Left ventricle myocardium inferior (tissue), 1 donor: ENCODE measurements around the gene ATXN1. TPM values are rescaled to one million over a fixed set of nuclear protein-coding genes. Genes with fewer than 3 reads are reported as not detected.
A peak's percentile ranks its signal among the peaks of the same experiment; 100 is the strongest.

Experiments
- DNase-seq: peaks from one replicate; pipeline ENCODE4 v3.0.0-alpha.2; 2020
- H3K27ac ChIP-seq: fragments of 200-600 bp; replicated peaks from 2 replicates; pipeline ENCODE4 v1.8.0; 2021
- H3K27me3 ChIP-seq: fragments of 200-600 bp; 2 replicates; pipeline ENCODE4 v1.8.0; 2021; ENCODE audit warnings: low read depth
- H3K36me3 ChIP-seq: fragments of 200-600 bp; 2 replicates; pipeline ENCODE4 v1.8.0; 2021
- H3K4me1 ChIP-seq: fragments of 200-600 bp; 2 replicates; pipeline ENCODE4 v1.8.0; 2021
- H3K4me3 ChIP-seq: fragments of 200-600 bp; 2 replicates; pipeline ENCODE4 v1.8.0; 2021; ENCODE audit warnings: mild to moderate bottlenecking, moderate library complexity
- H3K9me3 ChIP-seq: fragments of 200-600 bp; replicated peaks from 2 replicates; pipeline ENCODE4 v1.8.0; 2021
- intact Hi-C: fragments of 100-400 bp; cut with micrococcal nuclease; formaldehyde crosslinking; loops from one replicate; pipeline ENCODE4 v1.11.0; 2022
- total RNA-seq: library from RNA; stranded (reverse); fragmentation: NEBNext Ultra II Directional; extraction: Animal tissue kit (Norgen Biotek cat#: 25700); gene quantifications from one replicate; pipeline ENCODE4 v1.2.1, GENCODE V29; 2021
- TF ChIP-seq, protein P1 (sequence below): fragments of 200-600 bp; IDR thresholded peaks from 2 replicates; pipeline ENCODE4 v1.8.0; 2021; ENCODE audit warnings: antibody characterized with exemption, mild to moderate bottlenecking, borderline replicate concordance
- donor health status: DM: no; HTN: yes; CAD: no; lungs with severe emphysema.

Gene ATXN1
- total RNA-seq, 1 donor from 2014 or later = 41.5 TPM

DNA sequence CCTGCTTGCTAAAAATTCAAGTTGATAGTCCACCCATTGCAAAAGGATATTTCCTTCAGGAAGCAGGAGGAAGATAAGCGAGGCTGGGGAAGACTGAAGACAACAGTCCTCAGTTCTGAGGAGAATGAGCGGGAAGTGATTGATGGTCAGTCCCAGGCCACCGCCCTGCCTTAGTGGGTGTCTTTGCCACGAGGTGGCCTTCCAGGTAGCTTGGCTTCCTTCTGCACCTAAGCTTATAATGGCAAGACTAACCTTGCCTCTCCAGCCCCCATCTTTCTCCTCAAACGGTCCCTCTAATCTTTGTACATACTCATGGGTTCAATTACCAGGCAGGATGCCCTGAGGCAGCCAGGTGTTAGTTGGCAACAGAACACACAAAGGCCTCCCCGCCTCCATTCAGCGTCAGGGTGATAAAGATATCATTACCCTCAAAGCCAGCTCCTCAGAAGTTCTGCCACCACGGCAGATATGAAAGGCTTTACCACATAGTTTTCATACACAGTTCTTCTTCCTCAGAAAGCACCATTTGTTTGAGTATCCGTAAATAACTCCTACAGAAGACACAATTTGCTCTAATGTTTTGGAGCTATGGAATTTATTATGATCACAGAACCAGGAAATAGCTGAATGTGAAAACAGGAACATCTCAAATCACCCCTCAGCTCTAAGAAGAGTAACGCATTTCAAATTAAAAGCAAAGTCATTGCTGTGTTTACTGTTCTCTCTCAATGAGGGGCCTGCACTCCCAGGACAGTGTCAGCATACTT is 249.4 kb downstream of the ATXN1 start:
- Histone ChIP-seq H3K36me3 (no peaks in the 10 kb centered on the region), H3K9me3 (no peaks in the 10 kb centered on the region), H3K27me3 (no peaks in the 10 kb centered on the region), H3K4me1 (peaks cover 41% of the 10 kb centered on the region), H3K4me3 (no peak overlapping the region), H3K27ac (no peak overlapping the region)
- intact Hi-C loops = loop anchor here (2.0 kb wide), 1 partner anchor 251 kb away; no protein-coding TSS in a partner anchor
- no peak for DNase-seq
- TF ChIP-seq, protein P1, sequence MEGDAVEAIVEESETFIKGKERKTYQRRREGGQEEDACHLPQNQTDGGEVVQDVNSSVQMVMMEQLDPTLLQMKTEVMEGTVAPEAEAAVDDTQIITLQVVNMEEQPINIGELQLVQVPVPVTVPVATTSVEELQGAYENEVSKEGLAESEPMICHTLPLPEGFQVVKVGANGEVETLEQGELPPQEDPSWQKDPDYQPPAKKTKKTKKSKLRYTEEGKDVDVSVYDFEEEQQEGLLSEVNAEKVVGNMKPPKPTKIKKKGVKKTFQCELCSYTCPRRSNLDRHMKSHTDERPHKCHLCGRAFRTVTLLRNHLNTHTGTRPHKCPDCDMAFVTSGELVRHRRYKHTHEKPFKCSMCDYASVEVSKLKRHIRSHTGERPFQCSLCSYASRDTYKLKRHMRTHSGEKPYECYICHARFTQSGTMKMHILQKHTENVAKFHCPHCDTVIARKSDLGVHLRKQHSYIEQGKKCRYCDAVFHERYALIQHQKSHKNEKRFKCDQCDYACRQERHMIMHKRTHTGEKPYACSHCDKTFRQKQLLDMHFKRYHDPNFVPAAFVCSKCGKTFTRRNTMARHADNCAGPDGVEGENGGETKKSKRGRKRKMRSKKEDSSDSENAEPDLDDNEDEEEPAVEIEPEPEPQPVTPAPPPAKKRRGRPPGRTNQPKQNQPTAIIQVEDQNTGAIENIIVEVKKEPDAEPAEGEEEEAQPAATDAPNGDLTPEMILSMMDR = no peak

DNA sequence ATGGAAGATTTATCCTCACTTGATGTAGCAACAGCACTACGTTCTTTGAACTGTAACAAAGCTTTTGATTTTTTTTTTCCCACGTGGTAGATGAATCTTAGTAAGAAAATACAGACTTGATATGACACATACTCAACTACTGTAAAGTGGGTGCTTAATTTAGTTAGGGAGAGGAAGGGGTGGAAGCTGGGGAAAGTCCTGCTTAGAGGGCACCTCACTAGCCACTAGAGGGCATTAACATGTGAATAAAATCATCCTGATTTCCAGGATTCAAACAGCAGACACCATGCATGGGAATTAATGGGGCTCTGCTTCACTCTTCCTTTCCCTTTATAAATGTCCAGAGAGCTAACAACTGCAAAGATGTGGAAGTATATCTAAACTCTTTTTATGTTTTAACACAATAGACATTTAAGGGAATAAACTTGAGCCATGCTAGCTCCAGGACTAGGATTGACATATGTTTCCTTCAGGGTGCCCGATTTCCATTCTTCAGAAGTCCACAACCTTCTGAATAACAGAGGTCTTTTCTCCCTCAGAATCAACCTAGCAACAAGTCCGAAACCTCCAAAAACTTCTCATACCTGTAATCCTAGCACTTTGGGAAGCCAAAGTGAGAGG is 250.1 kb downstream of the ATXN1 start:
- H3K9me3 ChIP-seq = no peaks in the 10 kb centered on the region
- H3K4me1 ChIP-seq = peaks cover 44% of the 10 kb centered on the region
- no peaks in the 10 kb centered on the region for H3K36me3 ChIP-seq
- TF ChIP-seq, protein P1 = peak; percentile 74
- DNase-seq = no peak
- intact Hi-C loops = no loop called here
- H3K27me3 ChIP-seq = no peaks in the 10 kb centered on the region
- H3K4me3 ChIP-seq = no peak overlapping the region
- no peak overlapping the region for H3K27ac ChIP-seq

DNA sequence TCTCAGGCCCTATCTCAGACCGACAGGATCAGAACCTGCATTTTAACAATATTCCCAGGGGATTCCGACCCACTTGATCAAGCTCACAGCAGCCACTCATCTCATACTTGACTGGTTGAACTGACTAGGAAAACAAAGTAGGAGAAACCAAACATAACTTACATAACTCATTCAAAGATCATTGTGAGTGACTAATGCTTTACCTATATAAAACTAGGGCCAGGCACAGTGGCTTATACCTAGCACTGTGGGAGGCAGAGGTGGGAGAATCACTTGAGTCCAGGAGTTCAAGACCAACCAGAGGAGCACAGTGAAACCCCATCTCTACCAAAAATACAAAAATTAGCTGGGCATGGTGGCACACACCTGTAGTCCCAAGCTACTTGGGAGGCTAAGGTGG is 251.0 kb downstream of the ATXN1 start:
- H3K36me3 ChIP-seq = no peaks in the 10 kb centered on the region
- peaks cover 53% of the 10 kb centered on the region for H3K4me1 ChIP-seq
- no peak for DNase-seq
- no peak overlapping the region for H3K27ac ChIP-seq
- intact Hi-C loops = no loop called here
- H3K27me3 ChIP-seq = no peaks in the 10 kb centered on the region
- TF ChIP-seq, protein P1 = no peak
- H3K9me3 ChIP-seq = no peaks in the 10 kb centered on the region
- H3K4me3 ChIP-seq = no peak overlapping the region

DNA sequence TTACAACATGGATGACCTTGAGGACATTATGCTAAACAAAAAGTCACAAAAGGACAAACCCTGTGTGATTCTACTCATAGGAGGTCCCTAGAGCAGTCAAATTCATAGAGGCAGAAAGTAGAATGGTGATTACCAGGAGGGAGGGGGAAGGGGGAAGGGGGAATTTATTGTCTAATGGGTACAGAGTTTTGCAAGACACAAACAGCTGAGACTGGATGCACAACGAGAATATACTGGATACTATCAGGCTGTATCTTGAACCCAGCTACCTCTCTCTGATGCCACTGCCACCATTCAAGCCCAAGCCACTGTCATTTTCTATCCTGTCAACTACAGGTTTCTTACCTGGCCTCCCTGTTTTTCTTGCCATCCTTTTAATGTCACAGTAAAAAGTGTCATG is 252.3 kb downstream of the ATXN1 start:
- TF ChIP-seq, protein P1 = no peak
- peaks cover 53% of the 10 kb centered on the region for H3K4me1 ChIP-seq

DNA sequence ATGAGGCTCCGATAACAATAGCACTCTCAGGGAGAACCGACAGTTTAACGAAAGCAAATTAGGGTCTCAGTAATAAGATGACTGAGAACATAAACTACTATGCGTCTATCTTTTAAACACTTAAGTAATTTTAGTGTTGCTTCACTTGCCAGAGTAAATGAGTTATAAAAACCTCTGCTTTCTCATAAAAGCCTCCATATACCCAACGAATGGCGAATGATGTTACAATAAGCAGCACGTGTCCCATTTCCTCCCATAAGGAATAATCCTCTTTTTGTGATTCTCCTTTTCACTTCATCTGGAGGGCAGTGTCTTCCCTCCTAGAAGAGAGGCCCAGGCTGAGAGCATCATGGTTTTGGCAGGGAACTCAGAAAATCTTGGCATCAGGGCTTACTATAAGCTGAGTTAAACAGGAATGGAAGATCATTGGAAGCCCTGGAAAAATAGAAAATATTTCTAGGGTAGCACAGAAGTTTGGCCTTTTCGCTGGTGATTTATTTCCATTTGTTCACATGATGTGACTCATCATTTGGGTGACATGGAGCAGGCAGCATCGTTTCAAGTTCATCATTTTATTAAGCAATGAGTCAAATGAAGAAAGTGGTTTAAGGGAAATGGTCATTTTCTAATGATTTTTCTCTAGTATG is 255.4 kb downstream of the ATXN1 start:
- Histone ChIP-seq H3K4me1 (peaks cover 22% of the 10 kb centered on the region), H3K27me3 (no peaks in the 10 kb centered on the region), H3K9me3 (no peaks in the 10 kb centered on the region), H3K27ac (no peak overlapping the region), H3K4me3 (no peak overlapping the region), H3K36me3 (no peaks in the 10 kb centered on the region)
- DNase-seq = no peak
- intact Hi-C loops = no loop called here
- TF ChIP-seq, protein P1 = no peak

More for the DNA sequence above, 252.3 kb downstream of the ATXN1 start:
- H3K27me3 ChIP-seq = no peaks in the 10 kb centered on the region
- intact Hi-C loops = no loop called here
- H3K4me3 ChIP-seq = no peak overlapping the region
- no peaks in the 10 kb centered on the region for H3K9me3 ChIP-seq
- no peak for DNase-seq
- no peak overlapping the region for H3K27ac ChIP-seq
- H3K36me3 ChIP-seq = no peaks in the 10 kb centered on the region
